HS-27A (cell line): Measurements from ENCODE around the gene TBC1D28.
A peak's percentile ranks its signal among the peaks of the same experiment; 100 is the strongest.
"Not testable (repeated sequence)": the region's sequence is repeated elsewhere in the genome, so short reads cannot be mapped to it uniquely, and the experiment has no call there.

ENCODE experiments used
- DNase-seq: peaks from one replicate; pipeline ENCODE4 v3.0.0-alpha.2; 2012; ENCODE audit warnings: low read depth, missing footprints

Gene TBC1D28

DNA sequence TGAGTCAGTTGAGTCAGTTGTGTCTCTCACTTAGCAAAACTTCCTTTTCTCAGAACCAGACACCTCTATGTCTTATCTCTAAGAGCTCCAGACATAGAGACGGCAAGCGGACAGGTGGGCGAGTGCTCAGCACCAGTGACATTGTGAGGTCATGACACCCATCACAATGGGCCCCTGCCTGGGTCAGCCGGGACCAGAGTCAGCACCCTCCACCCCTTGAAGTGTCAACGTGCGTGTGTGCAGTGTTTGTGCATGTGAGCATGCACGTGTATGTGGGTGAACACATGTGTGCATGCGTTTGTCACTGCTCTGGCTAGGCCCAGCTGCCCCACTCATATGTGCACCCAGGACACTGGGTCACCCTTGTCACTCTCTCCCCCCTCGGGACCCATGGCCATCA is at the start of gene TBC1D28:
TSS of gene TBC1D28 (minus strand) at position 101 of the 400 bp plus-strand sequence. CDS start 3,039 bp downstream, outside the sequence.
- not testable (repeated sequence) for DNase-seq

DNA sequence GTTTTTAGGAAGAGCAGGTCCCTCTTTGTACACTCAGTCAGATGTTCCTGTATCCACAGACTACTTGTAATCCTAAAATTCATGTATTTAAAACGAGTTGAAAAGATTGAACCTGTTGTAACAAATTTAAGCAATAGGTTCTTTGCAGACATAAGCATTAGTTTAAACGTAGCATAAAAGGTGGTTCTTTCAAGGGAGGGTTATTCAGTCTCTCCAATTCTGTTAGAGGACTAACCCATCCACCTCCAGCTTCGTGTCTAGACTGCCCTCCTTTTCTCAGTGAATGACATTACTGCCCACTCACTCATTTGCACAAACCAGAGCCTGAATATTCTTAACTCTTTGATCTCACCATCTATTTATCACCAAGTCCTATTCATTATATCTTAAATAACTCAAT is 38.5 kb upstream of the TBC1D28 start:
- not testable (repeated sequence) for DNase-seq

DNA sequence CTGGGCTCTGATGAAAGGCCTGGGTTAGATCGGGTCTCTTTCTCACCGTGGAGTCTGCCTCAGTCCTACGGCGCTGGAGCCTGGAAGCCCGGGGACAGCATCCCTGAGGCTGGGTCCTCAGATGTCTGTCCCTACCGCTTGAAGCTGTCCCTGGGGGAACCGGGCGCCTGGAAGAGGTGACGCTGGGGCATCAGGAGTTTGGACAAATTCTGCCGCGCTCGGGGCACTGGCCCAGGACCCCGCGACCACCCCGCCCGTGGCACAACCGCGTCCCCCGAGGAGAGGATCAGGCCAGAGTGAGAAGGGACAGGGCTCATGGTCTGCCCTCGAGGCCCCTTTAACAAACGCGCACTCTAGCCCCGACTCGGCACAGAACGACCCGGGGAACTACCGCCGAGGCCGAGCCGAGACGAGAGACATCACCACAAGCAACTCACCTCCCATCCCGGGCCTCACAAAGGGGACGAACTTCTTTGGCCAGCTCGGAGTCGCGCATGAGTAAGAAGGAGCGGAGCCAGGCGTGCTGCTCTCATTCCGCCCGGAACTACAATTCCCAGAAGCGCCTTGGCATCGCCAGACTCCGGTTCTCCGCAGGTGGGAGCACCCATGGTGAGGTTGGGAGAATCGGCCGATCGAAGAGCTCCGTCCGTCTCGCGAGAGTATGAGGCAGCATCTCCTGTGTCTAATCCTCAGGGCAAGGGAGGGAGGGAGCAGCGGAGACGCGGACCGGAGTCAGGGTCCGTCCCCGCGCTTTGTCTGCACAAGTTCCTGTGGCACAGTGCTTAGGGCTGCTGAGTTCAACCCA is 37.8 kb upstream of the TBC1D28 start, which contains the start of gene FOXO3B:
TSS of gene FOXO3B (minus strand) at position 548 of the 805 bp plus-strand sequence. CDS start 663 bp downstream, outside the sequence.
- peak; percentile 94 for DNase-seq

GRCh38 chr17:18677381-18677780 is 33.2 kb upstream of the TBC1D28 start:
- not testable (repeated sequence) for DNase-seq

DNA sequence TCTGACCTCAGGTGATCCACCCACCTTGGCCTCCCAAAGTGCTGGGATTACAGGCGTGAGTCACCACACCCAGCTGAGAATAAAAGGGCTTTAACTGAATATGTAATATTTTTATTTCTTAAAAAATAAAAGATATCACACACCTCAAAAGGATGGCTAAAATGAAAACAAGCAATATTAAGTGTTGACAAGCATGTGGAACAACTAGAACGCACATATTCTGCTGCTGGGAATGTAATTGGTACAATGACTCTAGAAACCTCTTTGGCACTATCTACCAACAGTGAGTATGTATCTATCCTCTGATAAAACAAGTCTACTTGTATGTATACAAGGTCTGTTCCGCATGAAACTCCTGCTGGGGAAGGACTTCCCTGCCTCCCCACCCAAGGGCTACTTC is 32.7 kb upstream of the TBC1D28 start:
- DNase-seq: not testable (repeated sequence)

- not testable (repeated sequence) for DNase-seq
These were observed 28.4 kb upstream of the TBC1D28 start for GRCh38 chr17:18672395-18673227.

GRCh38 chr17:18668625-18669024 is 24.4 kb upstream of the TBC1D28 start:
- DNase-seq: not testable (repeated sequence)

GRCh38 chr17:18667535-18667934 is 23.3 kb upstream of the TBC1D28 start:
- not testable (repeated sequence) for DNase-seq

GRCh38 chr17:18666326-18666725 is 22.1 kb upstream of the TBC1D28 start:
- not testable (repeated sequence) for DNase-seq

DNA sequence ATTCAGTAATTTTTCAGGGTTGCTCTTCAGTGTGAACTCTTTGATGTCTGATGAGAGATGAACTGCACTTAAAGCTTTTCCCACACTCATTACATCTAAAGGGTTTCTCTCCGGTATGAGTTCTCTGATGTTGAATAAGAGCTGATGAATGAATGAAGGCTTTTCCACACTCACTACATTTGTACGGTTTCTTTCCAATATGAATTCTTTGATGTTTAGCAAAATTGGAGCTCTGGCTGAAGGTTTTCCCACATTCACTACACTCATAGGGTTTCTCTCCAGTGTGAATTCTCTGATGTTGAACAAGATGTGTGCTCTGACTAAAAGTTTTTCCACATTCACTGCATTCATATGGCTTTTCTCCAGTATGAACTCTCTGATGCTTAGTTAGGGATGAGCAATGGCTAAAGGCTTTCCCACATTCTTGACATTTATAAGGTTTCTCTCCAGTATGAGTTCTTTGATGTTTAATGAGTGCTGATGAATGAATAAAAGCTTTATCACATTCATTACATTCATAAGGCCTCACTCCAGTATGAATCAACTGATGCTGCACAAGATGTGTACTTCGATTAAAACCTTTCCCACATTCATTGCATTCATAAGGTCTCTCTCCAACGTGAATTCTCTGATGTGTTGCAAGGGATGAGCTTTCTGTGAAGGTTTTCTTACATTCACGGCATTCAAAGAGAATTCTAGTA is 17.9 kb upstream of the TBC1D28 start:
- not testable (repeated sequence) for DNase-seq

- not testable (repeated sequence) for DNase-seq
These were observed 5.9 kb upstream of the TBC1D28 start for GRCh38 chr17:18650094-18650493.

- DNase-seq: not testable (repeated sequence)
These were observed 1.1 kb downstream of the TBC1D28 start for GRCh38 chr17:18643124-18643523.

DNA sequence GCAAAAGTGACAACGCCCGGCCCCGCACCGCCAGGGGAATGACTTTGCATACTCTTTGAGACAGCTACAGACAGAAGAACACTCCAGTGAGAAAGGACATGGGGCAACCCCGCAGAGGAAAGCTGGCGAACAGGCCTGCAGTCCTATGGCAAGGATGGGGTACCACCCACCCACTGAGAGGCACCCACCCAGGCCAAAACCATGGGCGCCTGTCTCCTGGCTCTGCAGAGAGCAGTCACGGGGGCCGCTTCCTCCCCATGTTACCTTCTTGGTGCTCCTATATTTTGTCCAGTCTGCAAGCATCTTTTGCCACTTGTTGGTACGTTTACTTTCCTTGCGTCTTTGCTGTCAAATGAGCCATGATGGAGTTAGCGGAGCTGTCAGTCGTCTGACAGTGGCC is 5.8 kb downstream of the TBC1D28 start:
- DNase-seq: not testable (repeated sequence)

GRCh38 chr17:18636237-18636636 is 8.0 kb downstream of the TBC1D28 start:
- not testable (repeated sequence) for DNase-seq

- DNase-seq: not testable (repeated sequence)
These were observed 8.4 kb downstream of the TBC1D28 start for GRCh38 chr17:18635773-18636172.

- DNase-seq: not testable (repeated sequence)
These were observed 9.5 kb downstream of the TBC1D28 start for GRCh38 chr17:18634550-18635263.

DNA sequence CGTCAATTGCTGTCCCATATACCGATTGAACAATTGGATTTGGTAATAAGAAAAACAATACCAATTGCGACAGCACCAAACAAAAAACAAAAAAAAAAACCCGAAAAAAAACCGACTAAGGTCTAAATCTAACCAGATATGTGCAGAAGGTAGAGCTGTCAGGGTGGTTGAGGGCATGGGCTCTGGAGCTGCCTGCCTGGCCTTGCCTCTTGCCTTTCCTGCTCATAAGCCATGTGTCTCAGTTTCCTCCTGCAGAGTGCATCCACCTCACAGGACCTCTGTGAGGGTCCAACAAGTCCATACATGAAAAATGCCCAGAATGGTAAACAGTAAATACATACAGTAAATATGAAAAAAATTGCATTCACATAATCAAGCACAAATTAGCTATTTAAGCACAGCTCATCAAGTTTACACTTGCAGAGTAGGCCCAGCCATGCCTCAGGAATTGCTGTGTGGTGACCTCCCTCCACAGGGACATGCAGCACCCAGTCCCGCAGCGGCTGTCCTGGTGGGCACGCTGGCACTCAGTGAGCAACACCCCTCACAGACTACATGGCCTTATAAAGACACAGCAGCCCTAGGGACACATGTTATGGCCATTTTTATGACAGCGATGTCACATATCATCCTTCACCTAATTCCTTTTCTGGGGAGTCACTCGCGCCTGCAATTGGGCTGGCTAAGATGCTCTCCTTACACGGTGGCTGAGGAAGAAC is 17.9 kb downstream of the TBC1D28 start:
- DNase-seq: no peak

- DNase-seq: peak; percentile 15
These were observed 18.6 kb downstream of the TBC1D28 start for GRCh38 chr17:18625509-18626104.

DNA sequence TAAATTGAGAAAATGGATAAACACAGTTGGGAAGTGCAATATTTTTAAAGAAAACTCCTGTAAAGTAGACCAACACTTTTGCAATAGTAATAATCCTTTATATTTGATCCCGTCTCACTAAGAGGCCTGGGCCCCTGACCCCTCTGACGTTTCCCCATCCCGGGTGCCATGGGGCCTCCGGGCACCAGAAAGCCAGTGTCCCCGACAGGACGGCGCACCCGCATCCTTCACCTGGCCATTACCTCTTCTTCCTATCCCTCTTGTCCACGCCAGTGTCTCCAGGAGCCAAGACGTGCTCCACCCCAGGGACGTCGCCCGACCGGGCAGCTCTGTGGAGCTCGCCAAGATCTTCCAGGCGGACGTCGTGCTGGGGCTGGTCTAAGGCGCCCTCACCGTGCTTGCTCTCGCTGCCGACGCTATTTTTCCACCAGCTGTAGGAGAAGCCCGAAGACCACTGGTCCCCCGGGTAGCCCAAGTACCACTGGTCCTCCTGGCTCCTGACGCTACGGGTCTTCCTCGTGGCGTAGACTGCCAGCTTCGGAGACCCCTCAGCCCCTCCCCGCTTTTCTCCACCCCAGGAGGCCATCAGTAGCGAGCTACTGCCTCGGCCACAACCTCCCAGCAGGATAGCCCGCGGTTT is 19.2 kb downstream of the TBC1D28 start:
- DNase-seq: not testable (repeated sequence)

DNA sequence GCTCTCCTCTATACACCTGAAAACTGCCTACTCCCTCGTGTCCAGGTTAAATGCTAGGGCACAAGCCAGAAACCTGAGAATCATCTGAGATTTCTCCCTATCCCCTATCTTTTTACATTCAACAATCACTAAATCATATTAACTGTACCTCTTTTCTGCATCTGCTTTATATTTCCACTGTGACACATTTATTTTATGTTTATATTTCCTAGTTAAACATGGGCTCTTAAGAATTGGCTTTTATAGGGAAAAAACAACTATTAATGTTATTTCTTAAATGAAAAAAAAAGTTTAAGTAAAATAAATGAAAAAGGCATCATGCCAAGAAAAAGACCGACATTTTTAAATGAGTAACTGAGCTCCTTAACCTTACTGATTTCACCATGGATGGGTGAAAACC is 26.6 kb downstream of the TBC1D28 start:
- DNase-seq: not testable (repeated sequence)
